HepG2 (cell line): ENCODE results near the gene HPGD. TPM values are rescaled to one million over a fixed set of nuclear protein-coding genes. Genes with fewer than 3 reads are reported as not detected.

Experiments used
- ATAC-seq: fragments of 200-7000 bp; cut with Tn5 transposase; 3 replicates; pipeline ENCODE4 v1.9.1; 2020; ENCODE audit warnings: mild to moderate bottlenecking, moderate library complexity
- BruUV-seq: library from RNA; stranded (reverse); fragments of 400-500 nt; replicated peaks from 2 replicates; lab custom pipeline; 2021; lab: Mats Ljungman, UMichigan
- CTCF ChIA-PET: fragments of 300-600 bp; formaldehyde crosslinking; extraction: SDS; loops from one replicate; lab custom pipeline; 2021; ENCODE audit warnings: low total read pairs, inconsistent platforms, low intra/inter-chr PET ratio; lab: Yijun Ruan, JAX
- POLR2A ChIA-PET: fragments of 350-600 bp; sonication (Branson Sonifier 250); formaldehyde crosslinking; loops from one replicate; lab custom pipeline; 2020; ENCODE audit warnings: antibody characterized with exemption, inconsistent platforms; lab: Yijun Ruan, JAX
- DNase-seq: peaks from one replicate; pipeline ENCODE4 v3.0.0-alpha.2; 2015; ENCODE audit warnings: low spot score
- FAIRE-seq: peaks from 3 replicates; lab custom pipeline; 2011; peaks lifted over from hg19 to GRCh38; lab: Jason Lieb, UNC
- H2AFZ ChIP-seq: one replicate; pipeline ENCODE4 v1.6.1; 2011; ENCODE audit warnings: low read length, inconsistent platforms
- H3K27ac ChIP-seq: fragments of 300-600 bp; 3 replicates; pipeline ENCODE4 v1.8.0; 2011; ENCODE audit warnings: mixed run types, mild to moderate bottlenecking, mixed read lengths, low read length, inconsistent platforms; ENCODE audit not compliant: insufficient read depth; ENCODE audit errors: extremely low read length
- H3K27me3 ChIP-seq, 2 experiments: fragments of 200-600 bp in 1 of 2; 2 replicates in 1 of 2; 3 replicates in 1 of 2; pipeline versions ENCODE4 v1.6.0 to v1.8.0; 2011; ENCODE audit warnings: low read length in 2 of 2, mild to moderate bottlenecking in 2 of 2, moderate library complexity in 2 of 2, inconsistent platforms in 1 of 2; ENCODE audit not compliant: insufficient read depth in 2 of 2, control insufficient read depth in 1 of 2
- H3K36me3 ChIP-seq, 2 experiments: fragments of 200-600 bp in 1 of 2; replicated peaks in 1 of 2; 2 replicates in 1 of 2; 3 replicates in 1 of 2; pipeline versions ENCODE4 v1.5.1 to v1.8.0; 2011; ENCODE audit warnings: low read length in 2 of 2, inconsistent platforms in 1 of 2; ENCODE audit not compliant: insufficient read depth in 2 of 2, control insufficient read depth in 1 of 2
- H3K4me1 ChIP-seq: 2 replicates; pipeline ENCODE4 v1.5.1; 2012; ENCODE audit warnings: low read length, inconsistent platforms; ENCODE audit not compliant: insufficient read depth
- H3K4me2 ChIP-seq: 2 replicates; pipeline ENCODE4 v1.6.0; 2011; ENCODE audit warnings: low read depth, low read length, inconsistent platforms
- H3K4me3 ChIP-seq, 3 experiments: fragments of 200-600 bp in 1 of 3; sonication (generic), shearing (Covaris generic) in 1 of 3; replicated peaks in 1 of 3; 2 replicates each; pipeline ENCODE4 v1.5.1; 2011 to 2016; ENCODE audit warnings: low read length in 3 of 3, inconsistent platforms in 2 of 3, low read depth in 2 of 3, mild to moderate bottlenecking in 2 of 3, control low read depth in 1 of 3, mixed read lengths in 1 of 3; ENCODE audit not compliant: insufficient read depth in 1 of 3
- H3K79me2 ChIP-seq: one replicate; pipeline ENCODE4 v1.6.1; 2011; ENCODE audit warnings: low read length, inconsistent platforms; ENCODE audit not compliant: insufficient read depth
- H3K9ac ChIP-seq: 2 replicates; pipeline ENCODE4 v1.6.0; 2011; ENCODE audit warnings: mild to moderate bottlenecking, low read depth, low read length, inconsistent platforms; ENCODE audit not compliant: insufficient read depth
- H3K9me3 ChIP-seq: 2 replicates; pipeline ENCODE4 v1.5.1; 2012; ENCODE audit warnings: mild to moderate bottlenecking, low read length
- H4K20me1 ChIP-seq: 2 replicates; pipeline ENCODE4 v1.6.0; 2011; ENCODE audit warnings: inconsistent platforms, mild to moderate bottlenecking, low read length, moderate library complexity; ENCODE audit not compliant: insufficient read depth
- ARID2 ChIP-seq: sonication (generic); formaldehyde crosslinking; IDR thresholded peaks from 2 replicates; pipeline ENCODE4 v1.8.1; 2022; ENCODE audit warnings: mild to moderate bottlenecking, missing genetic modification reagents, borderline replicate concordance
- ARNT2 ChIP-seq: sonication (generic); formaldehyde crosslinking; IDR thresholded peaks from 2 replicates; pipeline ENCODE4 v1.8.0; 2022; ENCODE audit warnings: mild to moderate bottlenecking, low read depth, missing genetic modification reagents, moderate library complexity
- BORCS8-MEF2B ChIP-seq: sonication (generic); formaldehyde crosslinking; IDR thresholded peaks from 2 replicates; pipeline ENCODE4 v1.8.0; 2022; ENCODE audit warnings: mild to moderate bottlenecking, missing genetic modification reagents
- CREB3 ChIP-seq: sonication (generic); formaldehyde crosslinking; IDR thresholded peaks from 2 replicates; pipeline ENCODE4 v1.5.0; 2020; ENCODE audit warnings: missing genetic modification reagents
- HES4 ChIP-seq: sonication (generic); formaldehyde crosslinking; IDR thresholded peaks from 2 replicates; pipeline ENCODE4 v1.9.0; 2021; ENCODE audit warnings: mild to moderate bottlenecking, missing genetic modification reagents, borderline replicate concordance
- HNRNPLL ChIP-seq: fragments of 200-400 bp; formaldehyde crosslinking; IDR thresholded peaks from 2 replicates; pipeline ENCODE4 v1.6.1; 2017; ENCODE audit warnings: mild to moderate bottlenecking, low read depth, low read length; ENCODE audit not compliant: poor library complexity, severe bottlenecking
- SIX4 ChIP-seq: sonication (generic); formaldehyde crosslinking; IDR thresholded peaks from 2 replicates; pipeline ENCODE4 v1.4.0; 2020; ENCODE audit warnings: missing genetic modification reagents
- SSRP1 ChIP-seq: IDR thresholded peaks from 2 replicates; pipeline ENCODE4 v1.6.1; 2016; ENCODE audit warnings: control low read depth
- TARDBP ChIP-seq: sonication (generic); formaldehyde crosslinking; IDR thresholded peaks from 2 replicates; pipeline ENCODE4 v1.8.0; 2022; ENCODE audit warnings: mild to moderate bottlenecking, missing genetic modification reagents
- U2AF1 ChIP-seq: fragments of 200-400 bp; formaldehyde crosslinking; optimal IDR thresholded peaks from 2 replicates; pipeline ENCODE3; 2017; ENCODE audit warnings: mild to moderate bottlenecking, low read depth, low read length
- ZNF263 ChIP-seq: sonication (generic); formaldehyde crosslinking; IDR thresholded peaks from 2 replicates; pipeline ENCODE4 v1.4.0; 2020; ENCODE audit warnings: missing genetic modification reagents
- ZNF317 ChIP-seq: sonication (generic); formaldehyde crosslinking; IDR thresholded peaks from 2 replicates; pipeline ENCODE4 v1.5.0; 2020; ENCODE audit warnings: mild to moderate bottlenecking, missing genetic modification reagents
- ZNF83 ChIP-seq: sonication (generic); formaldehyde crosslinking; IDR thresholded peaks from 2 replicates; pipeline ENCODE4 v1.4.0; 2020; ENCODE audit warnings: missing genetic modification reagents, mild to moderate bottlenecking, borderline replicate concordance
- WGBS: methylation state at CpG from one replicate; pipeline ENCODE4 v1.1.6; 2017; ENCODE audit warnings: low lambda C conversion rate; 5-methylcytosine and 5-hydroxymethylcytosine counted together
- in situ Hi-C: cut with HindIII; loops from 2 replicates; pipeline ENCODE4 v1.10.0; 2017; ENCODE audit warnings: low pct_unique_long_range_greater_than_20kb; ENCODE audit not compliant: extremely low pct_ligation_motif_present
- intact Hi-C: fragments of 100-400 bp; cut with micrococcal nuclease; formaldehyde crosslinking; loops from one replicate; pipeline ENCODE4 v1.10.0; 2022; ENCODE audit not compliant: unreplicated experiment
- polyA plus RNA-seq, 8 experiments: library from polyadenylated mRNA; depleted of rRNA in 3 of 8; stranded (reverse) in 7 of 8; unstranded in 1 of 8; fragments of >200 nt; fragmentation: Illumina TruSeq in 4 of 8; extraction: Trizol in 4 of 8; gene quantifications; 2 replicates each; pipeline versions ENCODE4 v1.2.1 to v1.2.3, GENCODE V29; 2011 to 2016; ENCODE audit warnings: low read depth in 4 of 8, missing spikeins in 1 of 8, mixed read lengths in 1 of 8; ENCODE audit not compliant: insufficient read depth in 1 of 8
- total RNA-seq, 5 experiments: library from RNA; depleted of rRNA; stranded (reverse); fragments of >200 nt; fragmentation: Illumina TruSeq; extraction: Trizol; gene quantifications; 2 replicates each; pipeline ENCODE4 v1.2.3, GENCODE V29; 2016; ENCODE audit warnings: low read depth in 1 of 5

Gene HPGD
- total and polyA plus RNA-seq, 2 of the 13 experiments (the other 11 are each of a cell fraction or from before 2014, with no cell fraction given) = 0.13 to 0.24 TPM

GRCh38 chr4:174483792-174484191 is 38.5 kb downstream of the HPGD start:
- Histone ChIP-seq H3K9ac (no peak overlapping the region), H3K27me3 (no peaks in the 10 kb centered on the region), H3K4me3 (no peak overlapping the region), H3K36me3 (no peaks in the 10 kb centered on the region), H3K9me3 (no peaks in the 10 kb centered on the region), H3K4me1 (no peaks in the 10 kb centered on the region), H2AFZ (no peak overlapping the region), H3K4me2 (no peak overlapping the region), H3K79me2 (no peaks in the 10 kb centered on the region), H4K20me1 (no peaks in the 10 kb centered on the region), H3K27ac (no peak overlapping the region)
- ChIA-PET POLR2A (no interaction called here), CTCF (no interaction called here)
- ATAC-seq = no peak
- no peak for DNase-seq
- no peak for FAIRE-seq
- no peak for TF ChIP-seq CREB3 (CRISPR knock-in tag)
- no peak for TF ChIP-seq HES4 (CRISPR knock-in tag)
- TF ChIP-seq SSRP1 (CRISPR knock-in tag) = no peak
- no peak for TF ChIP-seq HNRNPLL
- no peak for TF ChIP-seq SIX4 (CRISPR knock-in tag)
- no peak for TF ChIP-seq ZNF317 (CRISPR knock-in tag)
- TF ChIP-seq BORCS8-MEF2B (CRISPR knock-in tag) = no peak
- no peak for TF ChIP-seq ARID2
- TF ChIP-seq ZNF263 = no peak
- TF ChIP-seq TARDBP = no peak
- TF ChIP-seq ZNF83 (CRISPR knock-in tag) = no peak
- no peak for TF ChIP-seq U2AF1
- no peak for TF ChIP-seq ARNT2 (CRISPR knock-in tag)
- intact Hi-C loops (no loop called here), in situ Hi-C loops (no loop called here)
- WGBS = 31% methylated on average over 3 of the region's 3 CpGs
- no TSS peak for BruUV-seq
